ENCODE measurements around the gene ARL8B.

DNA sequence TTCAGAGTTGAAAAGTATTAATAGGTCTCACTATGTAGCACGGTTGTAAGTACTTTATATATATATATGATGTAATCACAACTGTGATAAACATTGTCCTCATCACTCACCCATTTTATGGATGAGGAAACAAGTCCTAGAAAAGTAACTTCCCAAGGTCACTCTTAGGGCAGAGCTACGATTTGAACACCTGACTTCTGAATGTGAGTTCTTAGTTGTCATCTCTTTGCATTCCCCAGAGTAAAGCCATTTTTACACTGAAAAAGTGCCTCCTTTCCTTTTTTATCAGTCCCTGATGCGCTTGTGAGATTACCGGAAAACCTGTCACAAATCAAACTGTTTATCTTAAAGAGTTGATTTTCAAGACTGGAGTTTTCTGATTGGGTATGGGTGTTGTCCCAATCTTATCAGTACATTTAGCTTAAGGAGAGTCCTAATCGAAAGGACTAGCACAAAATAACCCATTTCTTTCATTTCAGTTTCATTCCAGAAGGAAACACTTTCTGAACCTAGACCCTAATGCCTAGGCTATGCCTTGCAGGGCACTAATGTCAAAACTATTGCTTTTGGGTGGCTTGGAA, 63.1 kb downstream of the ARL8B start:
- TF ChIP-seq, protein P1, sequence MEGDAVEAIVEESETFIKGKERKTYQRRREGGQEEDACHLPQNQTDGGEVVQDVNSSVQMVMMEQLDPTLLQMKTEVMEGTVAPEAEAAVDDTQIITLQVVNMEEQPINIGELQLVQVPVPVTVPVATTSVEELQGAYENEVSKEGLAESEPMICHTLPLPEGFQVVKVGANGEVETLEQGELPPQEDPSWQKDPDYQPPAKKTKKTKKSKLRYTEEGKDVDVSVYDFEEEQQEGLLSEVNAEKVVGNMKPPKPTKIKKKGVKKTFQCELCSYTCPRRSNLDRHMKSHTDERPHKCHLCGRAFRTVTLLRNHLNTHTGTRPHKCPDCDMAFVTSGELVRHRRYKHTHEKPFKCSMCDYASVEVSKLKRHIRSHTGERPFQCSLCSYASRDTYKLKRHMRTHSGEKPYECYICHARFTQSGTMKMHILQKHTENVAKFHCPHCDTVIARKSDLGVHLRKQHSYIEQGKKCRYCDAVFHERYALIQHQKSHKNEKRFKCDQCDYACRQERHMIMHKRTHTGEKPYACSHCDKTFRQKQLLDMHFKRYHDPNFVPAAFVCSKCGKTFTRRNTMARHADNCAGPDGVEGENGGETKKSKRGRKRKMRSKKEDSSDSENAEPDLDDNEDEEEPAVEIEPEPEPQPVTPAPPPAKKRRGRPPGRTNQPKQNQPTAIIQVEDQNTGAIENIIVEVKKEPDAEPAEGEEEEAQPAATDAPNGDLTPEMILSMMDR (IDR thresholded peaks at IDR 0.05; ENCODE audit: poor library complexity, severe bottlenecking) = no peak
- TF ChIP-seq POLR2AphosphoS5 (IDR thresholded peaks at IDR 0.05) (no peak), EZH2 (IDR thresholded peaks at IDR 0.05; ENCODE audit: borderline replicate concordance, insufficient read depth, low read length, poor library complexity, severe bottlenecking) (no peak), TAF1 (IDR thresholded peaks at IDR 0.05; ENCODE audit: low read depth) (no peak), RAD21 (conservative IDR thresholded peaks at IDR 0.05) (no peak), EP300 (conservative IDR thresholded peaks at IDR 0.05; ENCODE audit: poor library complexity, severe bottlenecking) (no peak), SMC3 (conservative IDR thresholded peaks at IDR 0.05; ENCODE audit: poor library complexity) (no peak)
- TF ChIP-seq, protein P2, sequence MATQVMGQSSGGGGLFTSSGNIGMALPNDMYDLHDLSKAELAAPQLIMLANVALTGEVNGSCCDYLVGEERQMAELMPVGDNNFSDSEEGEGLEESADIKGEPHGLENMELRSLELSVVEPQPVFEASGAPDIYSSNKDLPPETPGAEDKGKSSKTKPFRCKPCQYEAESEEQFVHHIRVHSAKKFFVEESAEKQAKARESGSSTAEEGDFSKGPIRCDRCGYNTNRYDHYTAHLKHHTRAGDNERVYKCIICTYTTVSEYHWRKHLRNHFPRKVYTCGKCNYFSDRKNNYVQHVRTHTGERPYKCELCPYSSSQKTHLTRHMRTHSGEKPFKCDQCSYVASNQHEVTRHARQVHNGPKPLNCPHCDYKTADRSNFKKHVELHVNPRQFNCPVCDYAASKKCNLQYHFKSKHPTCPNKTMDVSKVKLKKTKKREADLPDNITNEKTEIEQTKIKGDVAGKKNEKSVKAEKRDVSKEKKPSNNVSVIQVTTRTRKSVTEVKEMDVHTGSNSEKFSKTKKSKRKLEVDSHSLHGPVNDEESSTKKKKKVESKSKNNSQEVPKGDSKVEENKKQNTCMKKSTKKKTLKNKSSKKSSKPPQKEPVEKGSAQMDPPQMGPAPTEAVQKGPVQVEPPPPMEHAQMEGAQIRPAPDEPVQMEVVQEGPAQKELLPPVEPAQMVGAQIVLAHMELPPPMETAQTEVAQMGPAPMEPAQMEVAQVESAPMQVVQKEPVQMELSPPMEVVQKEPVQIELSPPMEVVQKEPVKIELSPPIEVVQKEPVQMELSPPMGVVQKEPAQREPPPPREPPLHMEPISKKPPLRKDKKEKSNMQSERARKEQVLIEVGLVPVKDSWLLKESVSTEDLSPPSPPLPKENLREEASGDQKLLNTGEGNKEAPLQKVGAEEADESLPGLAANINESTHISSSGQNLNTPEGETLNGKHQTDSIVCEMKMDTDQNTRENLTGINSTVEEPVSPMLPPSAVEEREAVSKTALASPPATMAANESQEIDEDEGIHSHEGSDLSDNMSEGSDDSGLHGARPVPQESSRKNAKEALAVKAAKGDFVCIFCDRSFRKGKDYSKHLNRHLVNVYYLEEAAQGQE (IDR thresholded peaks at IDR 0.05; ENCODE audit: borderline replicate concordance) = no peak

Measured in neural cell (in vitro differentiated cells).